Astrocyte (in vitro differentiated cells and primary cell): Measurements from ENCODE around the gene ZC3H12C.

ENCODE experiments used
- EZH2 ChIP-seq: IDR thresholded peaks from 2 replicates; pipeline ENCODE4 v1.6.1; 2012; ENCODE audit warnings: mild to moderate bottlenecking, low read length, inconsistent platforms; ENCODE audit not compliant: insufficient read depth
- TF ChIP-seq, protein P1 (sequence below): IDR thresholded peaks from 2 replicates; pipeline ENCODE4 v1.5.1; 2011; ENCODE audit warnings: low read depth, mild to moderate bottlenecking, inconsistent platforms, low read length, moderate library complexity; ENCODE audit not compliant: insufficient read depth

DNA sequence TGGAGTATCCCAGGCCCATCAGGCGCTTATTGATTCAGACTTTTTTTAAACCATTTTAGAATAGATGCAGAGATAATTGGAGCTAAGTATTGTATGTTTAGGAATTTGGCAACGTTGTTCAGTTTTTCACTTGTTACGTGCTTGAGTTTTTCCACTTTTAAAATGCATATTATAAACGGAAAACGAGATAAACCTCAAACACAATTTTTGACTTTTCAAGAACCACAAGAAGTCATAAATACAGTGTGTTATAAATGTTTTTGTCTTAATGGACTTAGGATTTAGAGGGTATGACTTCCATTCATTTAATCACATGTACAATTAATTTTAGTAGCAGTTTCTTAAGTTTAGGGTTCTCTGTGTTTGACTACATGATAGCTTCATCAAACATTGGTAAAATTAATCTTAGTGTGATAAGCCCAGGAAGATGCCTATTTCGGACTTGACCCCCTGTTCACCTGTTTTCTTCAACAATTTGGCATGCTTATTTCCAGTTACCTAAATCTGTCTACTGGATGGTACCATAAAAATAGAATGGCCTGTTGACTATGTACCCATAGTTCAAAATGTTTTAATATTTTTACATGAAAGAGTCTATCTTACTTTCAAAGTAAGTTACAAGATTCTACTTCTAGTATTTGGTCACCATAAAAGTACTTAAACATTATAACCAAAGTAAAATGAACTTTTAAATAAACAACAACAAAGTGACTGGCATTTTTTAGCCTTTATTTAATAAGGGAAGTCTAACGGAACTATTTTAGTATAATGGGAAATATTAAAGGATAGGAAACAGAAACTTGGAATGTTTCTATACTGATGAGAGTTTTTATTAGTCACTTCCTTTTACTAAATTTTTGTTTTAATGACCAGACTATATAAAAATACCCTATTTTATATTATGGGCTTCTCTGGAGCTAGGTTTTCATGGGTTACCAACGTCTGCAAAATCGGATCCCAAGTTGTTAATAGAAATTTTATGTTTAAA lies 1.4 kb downstream of the ZC3H12C start:
- TF ChIP-seq, protein P1, sequence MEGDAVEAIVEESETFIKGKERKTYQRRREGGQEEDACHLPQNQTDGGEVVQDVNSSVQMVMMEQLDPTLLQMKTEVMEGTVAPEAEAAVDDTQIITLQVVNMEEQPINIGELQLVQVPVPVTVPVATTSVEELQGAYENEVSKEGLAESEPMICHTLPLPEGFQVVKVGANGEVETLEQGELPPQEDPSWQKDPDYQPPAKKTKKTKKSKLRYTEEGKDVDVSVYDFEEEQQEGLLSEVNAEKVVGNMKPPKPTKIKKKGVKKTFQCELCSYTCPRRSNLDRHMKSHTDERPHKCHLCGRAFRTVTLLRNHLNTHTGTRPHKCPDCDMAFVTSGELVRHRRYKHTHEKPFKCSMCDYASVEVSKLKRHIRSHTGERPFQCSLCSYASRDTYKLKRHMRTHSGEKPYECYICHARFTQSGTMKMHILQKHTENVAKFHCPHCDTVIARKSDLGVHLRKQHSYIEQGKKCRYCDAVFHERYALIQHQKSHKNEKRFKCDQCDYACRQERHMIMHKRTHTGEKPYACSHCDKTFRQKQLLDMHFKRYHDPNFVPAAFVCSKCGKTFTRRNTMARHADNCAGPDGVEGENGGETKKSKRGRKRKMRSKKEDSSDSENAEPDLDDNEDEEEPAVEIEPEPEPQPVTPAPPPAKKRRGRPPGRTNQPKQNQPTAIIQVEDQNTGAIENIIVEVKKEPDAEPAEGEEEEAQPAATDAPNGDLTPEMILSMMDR = no peak
- TF ChIP-seq EZH2 = no peak
